Neural crest cell (in vitro differentiated cells): ENCODE results near the gene PFKFB3. TPM values are rescaled to one million over a fixed set of nuclear protein-coding genes. Genes with fewer than 3 reads are reported as not detected.

ENCODE experiments used
- DNase-seq: peaks from one replicate; pipeline ENCODE4 v3.0.0; 2021; ENCODE audit warnings: low read depth, mixed read lengths, low spot score
- H3K27ac Mint-ChIP-seq: one replicate; pipeline ENCODE4 v1.8.0; 2021; ENCODE audit warnings: mild to moderate bottlenecking, mixed read lengths; ENCODE audit not compliant: unreplicated experiment
- H3K27me3 Mint-ChIP-seq: 2 replicates; pipeline ENCODE4 v1.8.0; 2021; ENCODE audit warnings: low read depth, mild to moderate bottlenecking, mixed read lengths
- H3K36me3 Mint-ChIP-seq: 2 replicates; pipeline ENCODE4 v1.8.0; 2021; ENCODE audit warnings: low read depth, mild to moderate bottlenecking, mixed read lengths
- H3K4me1 Mint-ChIP-seq: 2 replicates; pipeline ENCODE4 v1.8.0; 2021; ENCODE audit warnings: mixed read lengths
- H3K4me3 Mint-ChIP-seq: one replicate; pipeline ENCODE4 v1.8.0; 2021; ENCODE audit warnings: mild to moderate bottlenecking, mixed read lengths
- H3K9me3 Mint-ChIP-seq: 2 replicates; pipeline ENCODE4 v1.8.0; 2021; ENCODE audit warnings: mixed read lengths
- CTCF ChIP-seq: fragments of 200-600 bp; sonication (generic); conservative IDR thresholded peaks from 2 replicates; pipeline ENCODE4 v1.5.0; 2021; ENCODE audit warnings: antibody characterized with exemption, mild to moderate bottlenecking
- total RNA-seq: library from RNA; stranded (reverse); gene quantifications from 2 replicates; pipeline ENCODE4 v1.2.1, GENCODE V29; 2021

PFKFB3 gene
- total RNA-seq, 1 donor from 2014 or later: 36.7 TPM

GRCh38 chr10:6167456-6167855 is 35.3 kb upstream of the PFKFB3 start:
- peaks cover 5% of the 10 kb centered on the region for H3K36me3 Mint-ChIP-seq

GRCh38 chr10:6168084-6168483 is 34.6 kb upstream of the PFKFB3 start:
- no peak for DNase-seq
- Mint-ChIP-seq H3K27ac (no peak overlapping the region), H3K4me1 (peaks cover 39% of the 10 kb centered on the region)

More at GRCh38 chr10:6167456-6167855, 35.3 kb upstream of the PFKFB3 start:
- no peak for DNase-seq
- Mint-ChIP-seq H3K27ac (peak overlapping the region; percentile 43), H3K27me3 (no peaks in the 10 kb centered on the region), H3K9me3 (no peaks in the 10 kb centered on the region), H3K4me1 (peaks cover 41% of the 10 kb centered on the region), H3K4me3 (peak overlapping the region; percentile 35)
- TF ChIP-seq CTCF: no peak

GRCh38 chr10:6170638-6171037 is 32.1 kb upstream of the PFKFB3 start:
- DNase-seq: no peak
- no peaks in the 10 kb centered on the region for H3K9me3 Mint-ChIP-seq
- H3K4me1 Mint-ChIP-seq: peaks cover 25% of the 10 kb centered on the region
- no peaks in the 10 kb centered on the region for H3K36me3 Mint-ChIP-seq
- no peaks in the 10 kb centered on the region for H3K27me3 Mint-ChIP-seq
- no peak for TF ChIP-seq CTCF
- H3K4me3 Mint-ChIP-seq: no peak overlapping the region
- peak overlapping the region; percentile 62 for H3K27ac Mint-ChIP-seq

More at GRCh38 chr10:6168084-6168483, 34.6 kb upstream of the PFKFB3 start:
- Mint-ChIP-seq H3K36me3 (peaks cover 5% of the 10 kb centered on the region), H3K9me3 (no peaks in the 10 kb centered on the region), H3K4me3 (no peak overlapping the region), H3K27me3 (no peaks in the 10 kb centered on the region)
- TF ChIP-seq CTCF: no peak

GRCh38 chr10:6171881-6172695 is 30.6 kb upstream of the PFKFB3 start:
- DNase-seq: no peak
- Mint-ChIP-seq H3K27me3 (no peaks in the 10 kb centered on the region), H3K27ac (peak overlapping the region; percentile 27), H3K4me1 (peaks cover 24% of the 10 kb centered on the region), H3K4me3 (no peak overlapping the region), H3K36me3 (no peaks in the 10 kb centered on the region), H3K9me3 (no peaks in the 10 kb centered on the region)
- TF ChIP-seq CTCF: no peak

- Mint-ChIP-seq H3K9me3 (no peaks in the 10 kb centered on the region), H3K36me3 (no peaks in the 10 kb centered on the region), H3K4me1 (peaks cover 16% of the 10 kb centered on the region), H3K27me3 (no peaks in the 10 kb centered on the region), H3K27ac (no peak overlapping the region), H3K4me3 (no peak overlapping the region)
- no peak for DNase-seq
- peak; percentile 22 for TF ChIP-seq CTCF
Observed at GRCh38 chr10:6173203-6173602, 29.5 kb upstream of the PFKFB3 start.
